GM12878 (cell line): ENCODE results near the gene NAB1. TPM values are rescaled to one million over a fixed set of nuclear protein-coding genes. Genes with fewer than 3 reads are reported as not detected.

Experiments used
- ATAC-seq: fragments of 200-7000 bp; cut with Tn5 transposase; 3 replicates; pipeline ENCODE4 v1.9.1; 2020; ENCODE audit warnings: mild to moderate bottlenecking, moderate library complexity
- BruUV-seq: library from RNA; stranded (reverse); fragments of 400-500 nt; replicated peaks from 2 replicates; lab custom pipeline; 2021; lab: Mats Ljungman, UMichigan
- CTCF ChIA-PET: fragments of 300-600 bp; sonication (Branson Sonifier 250); formaldehyde crosslinking; extraction: SDS; loops from one replicate; lab custom pipeline; 2021; ENCODE audit warnings: inconsistent platforms; lab: Yijun Ruan, JAX
- POLR2A ChIA-PET: fragments of 350-600 bp; formaldehyde crosslinking; extraction: SDS; loops from one replicate; lab custom pipeline; 2021; ENCODE audit warnings: inconsistent platforms; lab: Charles Lee
- RAD21 ChIA-PET: fragments of 300-600 bp; sonication (Branson Sonifier 250); formaldehyde crosslinking; loops from one replicate; lab custom pipeline; 2023; ENCODE audit warnings: antibody characterized with exemption; ENCODE audit not compliant: unreplicated experiment; lab: Charles Lee
- SMC1A ChIA-PET: fragments of 300-600 bp; sonication (Branson Sonifier 250); formaldehyde crosslinking; loops from one replicate; lab custom pipeline; 2023; ENCODE audit not compliant: unreplicated experiment, uncharacterized antibody; lab: Charles Lee
- DNase-seq: peaks from one replicate; pipeline ENCODE4 v3.0.0-alpha.2; 2011; ENCODE audit warnings: low read depth, low spot score
- FAIRE-seq: peaks from 3 replicates; lab custom pipeline; 2011; peaks lifted over from hg19 to GRCh38; lab: Jason Lieb, UNC
- H2AFZ ChIP-seq: 2 replicates; pipeline ENCODE4 v1.6.0; 2011; ENCODE audit warnings: low read depth, low read length, control low read depth; ENCODE audit not compliant: control insufficient read depth
- H3K27ac ChIP-seq: 2 replicates; pipeline ENCODE4 v1.5.1; 2011; ENCODE audit warnings: control low read depth; ENCODE audit not compliant: control insufficient read depth, insufficient read depth
- H3K27me3 ChIP-seq, 2 experiments: replicated peaks in 1 of 2; 2 replicates each; pipeline versions ENCODE4 v1.6.0 to v1.6.1; 2011; ENCODE audit warnings: low read length in 1 of 2; ENCODE audit not compliant: control insufficient read depth in 2 of 2, insufficient read depth in 2 of 2
- H3K36me3 ChIP-seq, 2 experiments: 2 replicates each; pipeline ENCODE4 v1.5.1; 2011; ENCODE audit warnings: low read length in 1 of 2; ENCODE audit not compliant: control insufficient read depth in 2 of 2, insufficient read depth in 2 of 2
- H3K4me1 ChIP-seq: 2 replicates; pipeline ENCODE4 v1.6.1; 2011; ENCODE audit warnings: mild to moderate bottlenecking, low read length, moderate library complexity, mixed read lengths; ENCODE audit not compliant: control insufficient read depth, insufficient read depth
- H3K4me2 ChIP-seq: 2 replicates; pipeline ENCODE4 v1.6.0; 2011; ENCODE audit warnings: control low read depth; ENCODE audit not compliant: control insufficient read depth, insufficient read depth
- H3K4me3 ChIP-seq: fragments of 200-600 bp; sonication (generic); 2 replicates; pipeline ENCODE4 v1.5.1; 2016
- H3K79me2 ChIP-seq: 2 replicates; pipeline ENCODE4 v1.6.0; 2011; ENCODE audit warnings: low read length; ENCODE audit not compliant: control insufficient read depth, insufficient read depth
- H3K9ac ChIP-seq: 2 replicates; pipeline ENCODE4 v1.8.0; 2011; ENCODE audit warnings: low read length, control low read depth, mixed read lengths; ENCODE audit not compliant: control insufficient read depth, insufficient read depth
- H3K9me3 ChIP-seq: replicated peaks from 3 replicates; pipeline ENCODE4 v1.5.1; 2011; ENCODE audit warnings: mild to moderate bottlenecking, low read length; ENCODE audit not compliant: control insufficient read depth, insufficient read depth
- H4K20me1 ChIP-seq: 2 replicates; pipeline ENCODE4 v1.6.0; 2011; ENCODE audit not compliant: control insufficient read depth, insufficient read depth
- CUX1 ChIP-seq: IDR thresholded peaks from 2 replicates; pipeline ENCODE4 v1.6.1; 2012; ENCODE audit warnings: improper control_type of control experiment, low read depth, low read length; ENCODE audit not compliant: insufficient replicate concordance
- EGR1 ChIP-seq, 2 experiments: IDR thresholded peaks; 1 replicate in 1 of 2; 2 replicates in 1 of 2; pipeline ENCODE4 v1.6.1; 2011 to 2012; ENCODE audit warnings: low read depth in 2 of 2, low read length in 2 of 2, borderline replicate concordance in 1 of 2, mild to moderate bottlenecking in 1 of 2, moderate library complexity in 1 of 2
- FOXK2 ChIP-seq: fragments of 450-650 bp; IDR thresholded peaks from 2 replicates; pipeline ENCODE4 v1.6.1; 2017; ENCODE audit warnings: mild to moderate bottlenecking, moderate library complexity
- IKZF2 ChIP-seq, 2 experiments: fragments of 450-650 bp; IDR thresholded peaks; 2 replicates each; pipeline ENCODE4 v1.6.1; 2017; ENCODE audit warnings: mild to moderate bottlenecking in 2 of 2, moderate library complexity in 2 of 2
- PML ChIP-seq: IDR thresholded peaks from 2 replicates; pipeline ENCODE4 v1.6.1; 2012; ENCODE audit warnings: low read length, inconsistent platforms
- RAD51 ChIP-seq: fragments of 450-650 bp; IDR thresholded peaks from 2 replicates; pipeline ENCODE4 v1.6.1; 2016; ENCODE audit warnings: moderate library complexity, mild to moderate bottlenecking, inconsistent platforms
- RUNX3 ChIP-seq: IDR thresholded peaks from 2 replicates; pipeline ENCODE4 v1.6.1; 2012; ENCODE audit warnings: low read length, inconsistent platforms
- SPI1 ChIP-seq: IDR thresholded peaks from 2 replicates; pipeline ENCODE4 v1.6.1; 2011; ENCODE audit warnings: low read depth, mild to moderate bottlenecking, low read length, moderate library complexity, borderline replicate concordance; ENCODE audit not compliant: insufficient read depth
- TCF12 ChIP-seq: IDR thresholded peaks from 2 replicates; pipeline ENCODE4 v1.6.1; 2011; ENCODE audit warnings: low read depth, mild to moderate bottlenecking, low read length
- YY1 ChIP-seq: IDR thresholded peaks from 2 replicates; pipeline ENCODE4 v1.6.1; 2011; ENCODE audit warnings: low read depth, mild to moderate bottlenecking, low read length
- WGBS: methylation state at CpG from one replicate; pipeline ENCODE4 v1.1.6; 2016; ENCODE audit warnings: low lambda C conversion rate; ENCODE audit not compliant: insufficient replicate concordance, insufficient coverage; ENCODE audit errors: missing lambda C conversion rate; 5-methylcytosine and 5-hydroxymethylcytosine counted together
- in situ Hi-C: fragments of 300-500 bp; cut with MboI; formaldehyde crosslinking; loops from 9 replicates; pipeline ENCODE4 v1.14.3; 2018; ENCODE audit warnings: mixed read lengths
- intact Hi-C: fragments of 100-400 bp; cut with micrococcal nuclease; formaldehyde crosslinking; loops from one replicate; pipeline ENCODE4 v1.14.2; 2022; ENCODE audit not compliant: unreplicated experiment
- polyA plus RNA-seq, 11 experiments: library from polyadenylated mRNA; depleted of rRNA in 4 of 11; unstranded in 6 of 11; stranded (reverse) in 5 of 11; fragments of >200 nt; fragmentation: Nextera tagmentation in 4 of 11; fragmentation: Illumina TruSeq in 1 of 11; extraction: Ambion mirVana in 4 of 11; extraction: Trizol in 1 of 11; gene quantifications; 1 replicate in 1 of 11; 2 replicates in 10 of 11; pipeline versions ENCODE4 v1.2.1 to v1.2.3, GENCODE V29; 2011 to 2016; ENCODE audit warnings: inconsistent platforms in 2 of 11, missing spikeins in 2 of 11, low read depth in 1 of 11
- total RNA-seq, 4 experiments: library from RNA; depleted of rRNA in 3 of 4; stranded (reverse); fragments of >200 nt in 3 of 4; fragmentation: Illumina TruSeq in 1 of 4; extraction: Trizol in 1 of 4; gene quantifications; 2 replicates each; pipeline versions ENCODE4 v1.2.1 to v1.2.3, GENCODE V29; 2013 to 2021

The NAB1 gene
- total and polyA plus RNA-seq, 10 of the 15 experiments (the other 5 are each of a cell fraction or from before 2014, with no cell fraction given): 4.5 to 39.6 (median 23.0) TPM

GRCh38 chr2:190649798-190650390 lies 1.0 kb downstream of the NAB1 start:
- peak overlapping the region; percentile 85 for H3K4me3 ChIP-seq
- in situ Hi-C loops (no loop called here), intact Hi-C loops (loop anchor here (1.0 to 10.0 kb wide), 3 partner anchors 30 to 235 kb away; partner anchors contain the start of genes GLS and NEMP2)
- RAD21 ChIA-PET: interaction anchor here (0.8 to 8.0 kb wide), 17 partner anchors 12 to 363 kb away, joined by 3 to 233 read pairs (median 8); partner anchors contain the start of gene NEMP2
- peak overlapping the region; percentile 51 for H3K27ac ChIP-seq
- CTCF ChIA-PET: interaction anchor here (0.6 to 8.5 kb wide), 8 partner anchors 13 to 131 kb away, joined by 3 to 143 read pairs (median 6); no protein-coding TSS in a partner anchor
- POLR2A ChIA-PET: interaction anchor here (0.7 to 8.1 kb wide), 6 partner anchors 12 to 68 kb away, joined by 3 to 111 read pairs (median 6); no protein-coding TSS in a partner anchor
- ATAC-seq: peak; percentile 4; the same call in 2 of the 3 replicates
- peaks cover 57% of the 10 kb centered on the region for H3K79me2 ChIP-seq
- peak overlapping the region; percentile 77 for H3K9ac ChIP-seq
- H2AFZ ChIP-seq: peak overlapping the region; percentile 82
- H3K9me3 ChIP-seq: no peaks in the 10 kb centered on the region
- SMC1A ChIA-PET: interaction anchor here (0.6 to 8.2 kb wide), 27 partner anchors 13 to 363 kb away, joined by 3 to 253 read pairs (median 5); partner anchors contain the start of gene NEMP2
- no peaks in the 10 kb centered on the region for H4K20me1 ChIP-seq
- DNase-seq: no peak
- H3K4me2 ChIP-seq: peak overlapping the region; percentile 80
- no peaks in the 10 kb centered on the region for H3K27me3 ChIP-seq
- FAIRE-seq: no peak
- no peaks in the 10 kb centered on the region; a peak in 1 of 4 replicates for H3K36me3 ChIP-seq
- 0% methylated on average over 15 of the region's 15 CpGs for whole genome bisulfite sequencing
- H3K4me1 ChIP-seq: no peaks in the 10 kb centered on the region
- TF ChIP-seq IKZF2 (IDR thresholded peaks at IDR 0.05) (0 out of 4 replicates have a peak, but pooled peaks of 1 of the 2 experiments have one; percentile 7), YY1 (no peak), RUNX3 (0 out of 2 replicates have a peak, but pooled peaks have one; percentile 17), EGR1 (IDR thresholded peaks at IDR 0.05; ENCODE audit: borderline replicate concordance in 1 of 2, low read depth in 2 of 2, low read length in 2 of 2) (no peak), RAD51 (no peak), TCF12 (no peak), FOXK2 (no peak), SPI1 (0 out of 2 replicates have a peak, but pooled peaks have one; percentile 12), PML (0 out of 2 replicates have a peak, but pooled peaks have one; percentile 23), CUX1 (peak; percentile 16)
- BruUV-seq: TSS peak; percentile 67
